Daoy (cell line): Measurements from ENCODE around the gene PRICKLE3. TPM values are rescaled to one million over a fixed set of nuclear protein-coding genes. Genes with fewer than 3 reads are reported as not detected.

ENCODE experiments used
- total RNA-seq: library from RNA; depleted of rRNA; stranded (reverse); fragments of >200 nt; shearing (Covaris generic); gene quantifications from 2 replicates; pipeline ENCODE4 v1.2.3, GENCODE V29; 2014; rRNA removed

Gene PRICKLE3
- total RNA-seq, 1 experiment from 2014 or later, result 12.4 TPM

Other genes starting within 250 kb of the PRICKLE3 start
- gene OTUD5, start 228.8 kb downstream of the PRICKLE3 start, total RNA-seq, result 16.8 and 17.8 TPM in 2 replicates
- 0.18 and 0.46 TPM in 2 replicates for gene KCND1, start 214.5 kb downstream of the PRICKLE3 start, total RNA-seq
- gene GRIPAP1, start 184.1 kb downstream of the PRICKLE3 start, total RNA-seq, result 9.7 and 16.9 TPM in 2 replicates
- 24.5 and 36.2 TPM in 2 replicates for gene TFE3, start 143.0 kb downstream of the PRICKLE3 start, total RNA-seq
- gene CCDC120, start 127.4 kb downstream of the PRICKLE3 start, total RNA-seq, result 0.09 and 0.46 TPM in 2 replicates
- gene PRAF2, start 112.4 kb downstream of the PRICKLE3 start, total RNA-seq, result 3.4 and 3.5 TPM in 2 replicates
- 20.3 and 41.1 TPM in 2 replicates for gene WDR45, start 106.5 kb downstream of the PRICKLE3 start, total RNA-seq
- 24.5 and 28.2 TPM in 2 replicates for gene GPKOW, start 62.6 kb downstream of the PRICKLE3 start, total RNA-seq
- 0.12 and 2.5 TPM in 2 replicates for gene MAGIX, start 23.6 kb downstream of the PRICKLE3 start, total RNA-seq
- 28.6 and 34.3 TPM in 2 replicates for gene PLP2, start 14.5 kb downstream of the PRICKLE3 start, total RNA-seq
- 7.5 and 7.6 TPM in 2 replicates for gene SYP, start 13.8 kb upstream of the PRICKLE3 start, total RNA-seq
- not detected in 2 replicates for gene CACNA1F, start 47.0 kb upstream of the PRICKLE3 start, total RNA-seq
- 12.3 and 12.4 TPM in 2 replicates for gene CCDC22, start 49.1 kb upstream of the PRICKLE3 start, total RNA-seq
- not detected in 2 replicates for gene FOXP3, start 78.3 kb upstream of the PRICKLE3 start, total RNA-seq
- gene PPP1R3F, start 83.4 kb upstream of the PRICKLE3 start, total RNA-seq, result 6.5 and 7.2 TPM in 2 replicates
- not detected in 2 replicates for gene GAGE10, start 117.3 kb upstream of the PRICKLE3 start, total RNA-seq
- not detected in 2 replicates for gene GAGE12J, start 135.7 kb upstream of the PRICKLE3 start, total RNA-seq
- 12.3 and 21.8 TPM in 2 replicates for gene GAGE13, start 145.2 kb upstream of the PRICKLE3 start, total RNA-seq